CD4-positive, alpha-beta T cell treated with Interleukin-15 for 1 hour (primary cell): ENCODE results near the gene NCKAP5.

Experiments used
- DNase-seq: peaks from one replicate; pipeline ENCODE4 v3.0.0-alpha.2; 2020

The NCKAP5 gene

GRCh38 chr2:133123393-133123792 lies 444.9 kb downstream of the NCKAP5 start:
- DNase-seq = no peak

GRCh38 chr2:133122529-133122928 lies 445.7 kb downstream of the NCKAP5 start:
- no peak for DNase-seq

GRCh38 chr2:133120310-133120709 lies 448.0 kb downstream of the NCKAP5 start:
- no peak for DNase-seq

- DNase-seq = no peak
Observed at GRCh38 chr2:133110201-133110600, 458.1 kb downstream of the NCKAP5 start.

GRCh38 chr2:133109772-133110171 lies 458.5 kb downstream of the NCKAP5 start:
- DNase-seq = no peak

- no peak for DNase-seq
Observed at GRCh38 chr2:133107058-133107815, 461.0 kb downstream of the NCKAP5 start.

GRCh38 chr2:133104871-133105270 lies 463.4 kb downstream of the NCKAP5 start:
- DNase-seq = no peak

- no peak for DNase-seq
Observed at GRCh38 chr2:133098787-133099186, 469.5 kb downstream of the NCKAP5 start.

- no peak for DNase-seq
Observed at GRCh38 chr2:133097666-133098065, 470.6 kb downstream of the NCKAP5 start.

- DNase-seq = no peak
Observed at GRCh38 chr2:133092571-133092970, 475.7 kb downstream of the NCKAP5 start.

GRCh38 chr2:133090358-133090757 lies 477.9 kb downstream of the NCKAP5 start:
- DNase-seq = no peak

GRCh38 chr2:133086176-133086575 lies 482.1 kb downstream of the NCKAP5 start:
- no peak for DNase-seq

GRCh38 chr2:133085646-133086045 lies 482.6 kb downstream of the NCKAP5 start:
- DNase-seq = no peak

- DNase-seq = no peak
Observed at GRCh38 chr2:133082034-133082433, 486.2 kb downstream of the NCKAP5 start.

- DNase-seq = no peak
Observed at GRCh38 chr2:133080822-133081221, 487.4 kb downstream of the NCKAP5 start.

GRCh38 chr2:133078667-133079411 lies 489.4 kb downstream of the NCKAP5 start:
- DNase-seq = no peak

GRCh38 chr2:133077269-133077822 lies 490.9 kb downstream of the NCKAP5 start:
- no peak for DNase-seq

- no peak for DNase-seq
Observed at GRCh38 chr2:133072837-133073694, 495.2 kb downstream of the NCKAP5 start.

- DNase-seq = no peak
Observed at GRCh38 chr2:133063775-133064174, 504.5 kb downstream of the NCKAP5 start.

GRCh38 chr2:133062931-133063665 lies 505.2 kb downstream of the NCKAP5 start:
- DNase-seq = no peak

- no peak for DNase-seq
Observed at GRCh38 chr2:133061874-133062593, 506.2 kb downstream of the NCKAP5 start.

GRCh38 chr2:133054297-133054696 lies 514.0 kb downstream of the NCKAP5 start:
- no peak for DNase-seq
